Skeletal muscle tissue (tissue), 4 donors: ENCODE data around the gene PRDM15. TPM values are rescaled to one million over a fixed set of nuclear protein-coding genes. Genes with fewer than 3 reads are reported as not detected.

Source experiments
- H3K27ac ChIP-seq: one replicate; pipeline ENCODE4 v1.7.0; 2013; ENCODE audit warnings: mild to moderate bottlenecking, low read depth, low read length, inconsistent platforms
- H3K27me3 ChIP-seq, 3 donors: one replicate each; pipeline ENCODE4 v1.7.0; 2013; ENCODE audit warnings: low read length in 3 of 3; ENCODE audit not compliant: control insufficient read depth in 3 of 3, insufficient read depth in 3 of 3
- H3K36me3 ChIP-seq, 3 donors: one replicate each; pipeline ENCODE4 v1.7.0; 2013; ENCODE audit warnings: low read length in 3 of 3; ENCODE audit not compliant: control insufficient read depth in 3 of 3, insufficient read depth in 3 of 3
- H3K4me1 ChIP-seq, 3 donors: one replicate each; pipeline ENCODE4 v1.7.0; 2013; ENCODE audit warnings: low read length in 3 of 3, mild to moderate bottlenecking in 3 of 3; ENCODE audit not compliant: control insufficient read depth in 3 of 3, insufficient read depth in 3 of 3
- H3K4me3 ChIP-seq, 3 donors: one replicate each; pipeline ENCODE4 v1.7.0; 2013; ENCODE audit warnings: low read length in 3 of 3
- H3K9ac ChIP-seq, 3 donors: one replicate each; pipeline ENCODE4 v1.7.0; 2013; ENCODE audit warnings: low read length in 3 of 3, mild to moderate bottlenecking in 3 of 3, moderate library complexity in 2 of 3, low read depth in 1 of 3
- H3K9me3 ChIP-seq, 3 donors: one replicate each; pipeline ENCODE4 v1.7.0; 2013; ENCODE audit warnings: low read length in 3 of 3; ENCODE audit not compliant: control insufficient read depth in 3 of 3
- total RNA-seq: library from RNA; depleted of rRNA; stranded (reverse); fragments of >200 nt; gene quantifications from one replicate; pipeline ENCODE4 v1.2.3, GENCODE V29; 2014
- donor health status: Osteomylitis.

PRDM15 gene
- total RNA-seq, 1 donor from 2014 or later: 2.6 TPM

- H3K4me3 ChIP-seq: no peak overlapping the region
- H3K27ac ChIP-seq: no peak overlapping the region
- no peak overlapping the region for H3K9ac ChIP-seq
- H3K27me3 ChIP-seq: no peaks in the 10 kb centered on the region
- peaks cover 33 to 34% (median 34%) of the 10 kb centered on the region in 3 donors for H3K36me3 ChIP-seq
- H3K9me3 ChIP-seq: no peaks in the 10 kb centered on the region
- H3K4me1 ChIP-seq: peaks cover 0 to 6% (median 0%) of the 10 kb centered on the region in 3 donors
Observed at GRCh38 chr21:41858466-41859296, 20.5 kb downstream of the PRDM15 start.

- H3K36me3 ChIP-seq: peaks cover 36 to 38% (median 38%) of the 10 kb centered on the region in 3 donors
- H3K4me3 ChIP-seq: no peak overlapping the region
- no peak overlapping the region for H3K9ac ChIP-seq
- H3K27me3 ChIP-seq: no peaks in the 10 kb centered on the region
- no peaks in the 10 kb centered on the region for H3K9me3 ChIP-seq
- no peak overlapping the region for H3K27ac ChIP-seq
- peaks cover 0 to 6% (median 0%) of the 10 kb centered on the region in 3 donors for H3K4me1 ChIP-seq
Observed at GRCh38 chr21:41857771-41858300, 21.3 kb downstream of the PRDM15 start.

- no peak overlapping the region for H3K9ac ChIP-seq
- H3K4me3 ChIP-seq: no peak overlapping the region
- no peak overlapping the region for H3K27ac ChIP-seq
- no peaks in the 10 kb centered on the region for H3K9me3 ChIP-seq
- peaks cover 0 to 6% (median 0%) of the 10 kb centered on the region in 3 donors for H3K4me1 ChIP-seq
- peaks cover 41 to 43% (median 42%) of the 10 kb centered on the region in 3 donors for H3K36me3 ChIP-seq
- H3K27me3 ChIP-seq: no peaks in the 10 kb centered on the region
Observed at GRCh38 chr21:41856572-41856971, 22.6 kb downstream of the PRDM15 start.

GRCh38 chr21:41854426-41854995 is 24.6 kb downstream of the PRDM15 start:
- Histone ChIP-seq H3K27me3 (no peaks in the 10 kb centered on the region), H3K27ac (no peak overlapping the region), H3K9me3 (no peaks in the 10 kb centered on the region), H3K4me1 (peaks cover 0 to 4% (median 0%) of the 10 kb centered on the region in 3 donors), H3K36me3 (peaks cover 41% of the 10 kb centered on the region in 3 donors), H3K9ac (no peak overlapping the region), H3K4me3 (no peak overlapping the region)

GRCh38 chr21:41852929-41853320 is 26.2 kb downstream of the PRDM15 start:
- Histone ChIP-seq H3K9ac (no peak overlapping the region), H3K27me3 (no peaks in the 10 kb centered on the region), H3K4me1 (no peaks in the 10 kb centered on the region), H3K9me3 (no peaks in the 10 kb centered on the region), H3K36me3 (peaks cover 31 to 36% (median 31%) of the 10 kb centered on the region in 3 donors), H3K27ac (no peak overlapping the region), H3K4me3 (no peak overlapping the region)

GRCh38 chr21:41852151-41852928 is 26.8 kb downstream of the PRDM15 start:
- H3K9me3 ChIP-seq: no peaks in the 10 kb centered on the region
- no peak overlapping the region for H3K27ac ChIP-seq
- H3K36me3 ChIP-seq: peaks cover 29 to 34% (median 31%) of the 10 kb centered on the region in 3 donors
- no peak overlapping the region for H3K4me3 ChIP-seq
- H3K4me1 ChIP-seq: no peaks in the 10 kb centered on the region
- no peaks in the 10 kb centered on the region for H3K27me3 ChIP-seq
- no peak overlapping the region for H3K9ac ChIP-seq

GRCh38 chr21:41851090-41851790 is 27.9 kb downstream of the PRDM15 start:
- H3K36me3 ChIP-seq: peaks cover 22 to 24% (median 23%) of the 10 kb centered on the region in 3 donors
- H3K9me3 ChIP-seq: no peaks in the 10 kb centered on the region
- H3K27me3 ChIP-seq: no peaks in the 10 kb centered on the region
- H3K9ac ChIP-seq: no peak overlapping the region
- H3K27ac ChIP-seq: no peak overlapping the region
- no peak overlapping the region for H3K4me3 ChIP-seq
- H3K4me1 ChIP-seq: no peaks in the 10 kb centered on the region

GRCh38 chr21:41850085-41850484 is 29.1 kb downstream of the PRDM15 start:
- no peaks in the 10 kb centered on the region for H3K27me3 ChIP-seq
- H3K27ac ChIP-seq: no peak overlapping the region
- H3K36me3 ChIP-seq: peaks cover 21 to 28% (median 21%) of the 10 kb centered on the region in 3 donors
- H3K4me3 ChIP-seq: no peak overlapping the region
- H3K4me1 ChIP-seq: no peaks in the 10 kb centered on the region
- H3K9me3 ChIP-seq: no peaks in the 10 kb centered on the region
- H3K9ac ChIP-seq: no peak overlapping the region

GRCh38 chr21:41848958-41849580 is 30.1 kb downstream of the PRDM15 start:
- Histone ChIP-seq H3K9ac (no peak overlapping the region), H3K27ac (no peak overlapping the region), H3K4me1 (no peaks in the 10 kb centered on the region), H3K9me3 (no peaks in the 10 kb centered on the region), H3K27me3 (no peaks in the 10 kb centered on the region), H3K4me3 (no peak overlapping the region), H3K36me3 (peaks cover 11 to 20% (median 11%) of the 10 kb centered on the region in 3 donors)
